Measurements from ENCODE around the gene SH2D3C.

The SH2D3C gene

GRCh38 chr9:127698985-127699670 is 79.3 kb downstream of the SH2D3C start:
- Histone ChIP-seq H3K4me2 (ENCODE audit: low read length) (no peak overlapping the region), H3K27me3 (ENCODE audit: control insufficient read depth, insufficient read depth, low read length) (no peaks in the 10 kb centered on the region), H3K9me3 (ENCODE audit: control insufficient read depth, low read length) (no peaks in the 10 kb centered on the region), H2AFZ (peak overlapping the region; percentile 85), H3K4me1 (peaks cover 7% of the 10 kb centered on the region), H3K27ac (peak overlapping the region; percentile 51), H3K36me3 (ENCODE audit: control insufficient read depth, insufficient read depth, low read length) (no peaks in the 10 kb centered on the region), H3K4me3 (ENCODE audit: low read depth, low read length) (peak overlapping the region; percentile 28), H3K9ac (no peak overlapping the region), H3K79me2 (no peaks in the 10 kb centered on the region)
- no peak for TF ChIP-seq CTCF (IDR thresholded peaks at IDR 0.05)

- TF ChIP-seq CTCF (IDR thresholded peaks at IDR 0.05) = no peak
- Histone ChIP-seq H3K27ac (no peak overlapping the region), H3K9me3 (ENCODE audit: control insufficient read depth, low read length) (no peaks in the 10 kb centered on the region), H3K9ac (no peak overlapping the region), H3K36me3 (ENCODE audit: control insufficient read depth, insufficient read depth, low read length) (no peaks in the 10 kb centered on the region), H3K4me1 (peaks cover 7% of the 10 kb centered on the region), H3K4me2 (ENCODE audit: low read length) (no peak overlapping the region), H3K79me2 (no peaks in the 10 kb centered on the region), H3K27me3 (ENCODE audit: control insufficient read depth, insufficient read depth, low read length) (no peaks in the 10 kb centered on the region), H3K4me3 (ENCODE audit: low read depth, low read length) (no peak overlapping the region), H2AFZ (no peak overlapping the region)
These were observed 80.1 kb downstream of the SH2D3C start for GRCh38 chr9:127698386-127698785.

GRCh38 chr9:127697575-127697974 is 80.9 kb downstream of the SH2D3C start:
- no peaks in the 10 kb centered on the region for H3K9me3 ChIP-seq (ENCODE audit: control insufficient read depth, low read length)

GRCh38 chr9:127694890-127695720 is 83.4 kb downstream of the SH2D3C start:
- H3K4me1 ChIP-seq = no peaks in the 10 kb centered on the region
- H3K4me2 ChIP-seq (ENCODE audit: low read length) = no peak overlapping the region
- no peaks in the 10 kb centered on the region for H3K27me3 ChIP-seq (ENCODE audit: control insufficient read depth, insufficient read depth, low read length)
- no peak overlapping the region for H3K4me3 ChIP-seq (ENCODE audit: low read depth, low read length)
- no peak for TF ChIP-seq CTCF (IDR thresholded peaks at IDR 0.05)
- no peaks in the 10 kb centered on the region for H3K79me2 ChIP-seq
- no peak overlapping the region for H3K9ac ChIP-seq
- H3K27ac ChIP-seq = no peak overlapping the region
- no peak overlapping the region for H2AFZ ChIP-seq
- no peaks in the 10 kb centered on the region for H3K9me3 ChIP-seq (ENCODE audit: control insufficient read depth, low read length)
- H3K36me3 ChIP-seq (ENCODE audit: control insufficient read depth, insufficient read depth, low read length) = no peaks in the 10 kb centered on the region

More at GRCh38 chr9:127697575-127697974, 80.9 kb downstream of the SH2D3C start:
- no peaks in the 10 kb centered on the region for H3K79me2 ChIP-seq
- no peak overlapping the region for H3K4me2 ChIP-seq (ENCODE audit: low read length)
- no peak overlapping the region for H3K27ac ChIP-seq
- H3K4me3 ChIP-seq (ENCODE audit: low read depth, low read length) = no peak overlapping the region
- H3K27me3 ChIP-seq (ENCODE audit: control insufficient read depth, insufficient read depth, low read length) = no peaks in the 10 kb centered on the region
- no peaks in the 10 kb centered on the region for H3K36me3 ChIP-seq (ENCODE audit: control insufficient read depth, insufficient read depth, low read length)
- no peak overlapping the region for H2AFZ ChIP-seq
- TF ChIP-seq CTCF (IDR thresholded peaks at IDR 0.05) = no peak
- H3K9ac ChIP-seq = no peak overlapping the region
- peaks cover 7% of the 10 kb centered on the region for H3K4me1 ChIP-seq
